ENCODE measurements around the gene PTPRK.

- no peak for TF ChIP-seq CTCF (IDR thresholded peaks at IDR 0.05; ENCODE audit: control extremely low read depth in 1 of 3, insufficient read depth in 1 of 3, low read depth in 1 of 3, low read length in 3 of 3)
- no peak for TF ChIP-seq EZH2 (IDR thresholded peaks at IDR 0.05; ENCODE audit: low read depth, low read length, severe bottlenecking)
- no peak for TF ChIP-seq RXRA (IDR thresholded peaks at IDR 0.05; ENCODE audit: insufficient read depth, low read depth, low read length)
- no peak for TF ChIP-seq CTBP2 (IDR thresholded peaks at IDR 0.05; ENCODE audit: borderline replicate concordance, insufficient read depth, insufficient read length, low read length)
- TF ChIP-seq POLR2AphosphoS5 (IDR thresholded peaks at IDR 0.05; ENCODE audit: low read depth, low read length) = no peak
- TF ChIP-seq RBBP5 (IDR thresholded peaks at IDR 0.05; ENCODE audit: borderline replicate concordance, low read depth, low read length) = no peak
- TF ChIP-seq GABPA (IDR thresholded peaks at IDR 0.05; ENCODE audit: borderline replicate concordance, insufficient read depth, low read length) = no peak
- TF ChIP-seq CBX8 (IDR thresholded peaks at IDR 0.05; ENCODE audit: borderline replicate concordance, low read depth, low read length) = no peak
- no peak for TF ChIP-seq TAF1 (IDR thresholded peaks at IDR 0.05; ENCODE audit: low read depth, low read length)
- TF ChIP-seq, protein P1, sequence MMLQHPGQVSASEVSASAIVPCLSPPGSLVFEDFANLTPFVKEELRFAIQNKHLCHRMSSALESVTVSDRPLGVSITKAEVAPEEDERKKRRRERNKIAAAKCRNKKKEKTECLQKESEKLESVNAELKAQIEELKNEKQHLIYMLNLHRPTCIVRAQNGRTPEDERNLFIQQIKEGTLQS (IDR thresholded peaks at IDR 0.05; ENCODE audit: insufficient read depth, low read depth, low read length) = no peak
- no peak for TF ChIP-seq ZNF274 (IDR thresholded peaks at IDR 0.05; ENCODE audit: borderline replicate concordance, extremely low read depth, low read length)
Measured at GRCh38 chr6:128379577-128379976, 140.8 kb downstream of the PTPRK start.
